Duodenal mucosa (tissue), 2 donors: ENCODE results near the gene STOX2.
"Not testable (repeated sequence)": the region's sequence is repeated elsewhere in the genome, so short reads cannot be mapped to it uniquely, and the experiment has no call there.

ENCODE experiments used
- H3K27ac ChIP-seq: one replicate; pipeline ENCODE4 v1.7.0; 2013; ENCODE audit warnings: low read depth, low read length
- H3K27me3 ChIP-seq, 2 donors: one replicate each; pipeline ENCODE4 v1.7.0; 2013; ENCODE audit warnings: low read length in 2 of 2, control low read depth in 1 of 2; ENCODE audit not compliant: insufficient read depth in 2 of 2, control insufficient read depth in 1 of 2
- H3K36me3 ChIP-seq, 2 donors: one replicate each; pipeline ENCODE4 v1.7.0; 2013; ENCODE audit warnings: low read length in 2 of 2, control low read depth in 1 of 2; ENCODE audit not compliant: insufficient read depth in 2 of 2, control insufficient read depth in 1 of 2
- H3K4me1 ChIP-seq, 2 donors: one replicate each; pipeline ENCODE4 v1.7.0; 2013; ENCODE audit warnings: low read length in 2 of 2, control low read depth in 1 of 2; ENCODE audit not compliant: insufficient read depth in 2 of 2, control insufficient read depth in 1 of 2
- H3K4me3 ChIP-seq, 2 donors: one replicate each; pipeline ENCODE4 v1.7.0; 2013; ENCODE audit warnings: low read length in 2 of 2, low read depth in 1 of 2
- H3K9ac ChIP-seq, 2 donors: one replicate each; pipeline ENCODE4 v1.7.0; 2013; ENCODE audit warnings: low read length in 2 of 2, low read depth in 1 of 2
- H3K9me3 ChIP-seq, 2 donors: one replicate each; pipeline ENCODE4 v1.7.0; 2013; ENCODE audit warnings: low read length in 2 of 2, control low read depth in 1 of 2; ENCODE audit not compliant: control insufficient read depth in 1 of 2

Gene STOX2

GRCh38 chr4:183932576-183932975 lies 27.5 kb downstream of the STOX2 start:
- no peak overlapping the region for H3K4me3 ChIP-seq
- no peaks in the 10 kb centered on the region for H3K4me1 ChIP-seq
- H3K27ac ChIP-seq: no peak overlapping the region
- no peaks in the 10 kb centered on the region for H3K36me3 ChIP-seq
- peaks cover 0 to 3% of the 10 kb centered on the region in 2 donors for H3K27me3 ChIP-seq
- no peak overlapping the region for H3K9ac ChIP-seq
- no peaks in the 10 kb centered on the region for H3K9me3 ChIP-seq

- Histone ChIP-seq H3K9me3 (no peaks in the 10 kb centered on the region), H3K27ac (no peak overlapping the region)
Measured at GRCh38 chr4:183934761-183935160, 29.7 kb downstream of the STOX2 start.

GRCh38 chr4:183935355-183936005 lies 30.4 kb downstream of the STOX2 start:
- Histone ChIP-seq H3K4me3 (no peak overlapping the region), H3K9ac (no peak overlapping the region), H3K4me1 (no peaks in the 10 kb centered on the region), H3K27me3 (peaks cover 0 to 3% of the 10 kb centered on the region in 2 donors), H3K27ac (no peak overlapping the region), H3K9me3 (no peaks in the 10 kb centered on the region), H3K36me3 (no peaks in the 10 kb centered on the region)

More at GRCh38 chr4:183934761-183935160, 29.7 kb downstream of the STOX2 start:
- H3K27me3 ChIP-seq: peaks cover 0 to 3% of the 10 kb centered on the region in 2 donors
- H3K4me1 ChIP-seq: no peaks in the 10 kb centered on the region
- no peak overlapping the region for H3K9ac ChIP-seq
- H3K36me3 ChIP-seq: no peaks in the 10 kb centered on the region
- H3K4me3 ChIP-seq: no peak overlapping the region

GRCh38 chr4:183936047-183936446 lies 30.9 kb downstream of the STOX2 start:
- H3K4me1 ChIP-seq: no peaks in the 10 kb centered on the region
- no peak overlapping the region for H3K27ac ChIP-seq
- no peak overlapping the region for H3K4me3 ChIP-seq
- H3K9me3 ChIP-seq: no peaks in the 10 kb centered on the region
- H3K27me3 ChIP-seq: peaks cover 0 to 3% of the 10 kb centered on the region in 2 donors
- no peaks in the 10 kb centered on the region for H3K36me3 ChIP-seq
- H3K9ac ChIP-seq: no peak overlapping the region

GRCh38 chr4:183936574-183937345 lies 31.7 kb downstream of the STOX2 start:
- H3K27me3 ChIP-seq: peaks cover 0 to 2% of the 10 kb centered on the region in 2 donors
- no peak overlapping the region for H3K9ac ChIP-seq
- H3K27ac ChIP-seq: no peak overlapping the region
- no peaks in the 10 kb centered on the region for H3K4me1 ChIP-seq
- no peaks in the 10 kb centered on the region for H3K9me3 ChIP-seq
- H3K36me3 ChIP-seq: no peaks in the 10 kb centered on the region
- no peak overlapping the region for H3K4me3 ChIP-seq

GRCh38 chr4:183940864-183941263 lies 35.8 kb downstream of the STOX2 start:
- no peaks in the 10 kb centered on the region for H3K27me3 ChIP-seq
- H3K4me1 ChIP-seq: no peaks in the 10 kb centered on the region
- H3K27ac ChIP-seq: no peak overlapping the region
- no peaks in the 10 kb centered on the region for H3K36me3 ChIP-seq
- no peak overlapping the region for H3K4me3 ChIP-seq
- no peaks in the 10 kb centered on the region for H3K9me3 ChIP-seq
- H3K9ac ChIP-seq: no peak overlapping the region

- Histone ChIP-seq H3K27me3 (no peaks in the 10 kb centered on the region), H3K27ac (no peak overlapping the region), H3K4me1 (no peaks in the 10 kb centered on the region), H3K9me3 (no peaks in the 10 kb centered on the region), H3K4me3 (no peak overlapping the region), H3K9ac (no peak overlapping the region), H3K36me3 (no peaks in the 10 kb centered on the region)
Measured at GRCh38 chr4:183941964-183942363, 36.9 kb downstream of the STOX2 start.

GRCh38 chr4:183945741-183946140 lies 40.6 kb downstream of the STOX2 start:
- Histone ChIP-seq H3K9ac (no peak overlapping the region), H3K27me3 (no peaks in the 10 kb centered on the region), H3K4me3 (no peak overlapping the region), H3K4me1 (no peaks in the 10 kb centered on the region), H3K27ac (no peak overlapping the region), H3K9me3 (no peaks in the 10 kb centered on the region), H3K36me3 (no peaks in the 10 kb centered on the region)

- no peaks in the 10 kb centered on the region for H3K36me3 ChIP-seq
- no peaks in the 10 kb centered on the region for H3K9me3 ChIP-seq
- no peak overlapping the region for H3K9ac ChIP-seq
- H3K4me1 ChIP-seq: no peaks in the 10 kb centered on the region
- no peak overlapping the region for H3K4me3 ChIP-seq
- no peak overlapping the region for H3K27ac ChIP-seq
- no peaks in the 10 kb centered on the region for H3K27me3 ChIP-seq
Measured at GRCh38 chr4:183950536-183950935, 45.4 kb downstream of the STOX2 start.

GRCh38 chr4:183952652-183953051 lies 47.5 kb downstream of the STOX2 start:
- not testable (repeated sequence) for H3K4me1 ChIP-seq, H3K36me3 ChIP-seq, H3K9ac ChIP-seq, H3K27ac ChIP-seq, H3K27me3 ChIP-seq, H3K9me3 ChIP-seq, H3K4me3 ChIP-seq
